Bronchial epithelial cell (primary cell): Measurements from ENCODE around the gene YARS1. TPM values are rescaled to one million over a fixed set of nuclear protein-coding genes. Genes with fewer than 3 reads are reported as not detected.

ENCODE experiments used
- DNase-seq: peaks from one replicate; pipeline ENCODE4 v3.0.0-alpha.2; 2010; ENCODE audit warnings: low read depth
- FAIRE-seq: peaks from 2 replicates; lab custom pipeline; 2011; peaks lifted over from hg19 to GRCh38; lab: Jason Lieb, UNC
- H3K27me3 ChIP-seq: 2 replicates; pipeline ENCODE4 v1.5.1; 2011; ENCODE audit warnings: low read length; ENCODE audit not compliant: control insufficient read depth, insufficient read depth
- H3K36me3 ChIP-seq: 2 replicates; pipeline ENCODE4 v1.5.1; 2011; ENCODE audit warnings: low read length; ENCODE audit not compliant: control insufficient read depth, insufficient read depth
- H3K4me3 ChIP-seq: 2 replicates; pipeline ENCODE4 v1.5.1; 2011; ENCODE audit warnings: mild to moderate bottlenecking, low read depth, low read length, control low read depth
- total RNA-seq: library from RNA; depleted of rRNA; stranded (reverse); fragments of >200 nt; gene quantifications from 2 replicates; pipeline ENCODE4 v1.2.1, GENCODE V29; 2014
- TF ChIP-seq, protein P1 (sequence below): IDR thresholded peaks from 2 replicates; pipeline ENCODE4 v1.5.1; 2011; ENCODE audit warnings: mild to moderate bottlenecking, moderate library complexity, low read length, control low read depth, inconsistent platforms; ENCODE audit not compliant: insufficient read depth, severe bottlenecking

Gene YARS1
- total RNA-seq, 1 donor from 2014 or later = 195 TPM

DNA sequence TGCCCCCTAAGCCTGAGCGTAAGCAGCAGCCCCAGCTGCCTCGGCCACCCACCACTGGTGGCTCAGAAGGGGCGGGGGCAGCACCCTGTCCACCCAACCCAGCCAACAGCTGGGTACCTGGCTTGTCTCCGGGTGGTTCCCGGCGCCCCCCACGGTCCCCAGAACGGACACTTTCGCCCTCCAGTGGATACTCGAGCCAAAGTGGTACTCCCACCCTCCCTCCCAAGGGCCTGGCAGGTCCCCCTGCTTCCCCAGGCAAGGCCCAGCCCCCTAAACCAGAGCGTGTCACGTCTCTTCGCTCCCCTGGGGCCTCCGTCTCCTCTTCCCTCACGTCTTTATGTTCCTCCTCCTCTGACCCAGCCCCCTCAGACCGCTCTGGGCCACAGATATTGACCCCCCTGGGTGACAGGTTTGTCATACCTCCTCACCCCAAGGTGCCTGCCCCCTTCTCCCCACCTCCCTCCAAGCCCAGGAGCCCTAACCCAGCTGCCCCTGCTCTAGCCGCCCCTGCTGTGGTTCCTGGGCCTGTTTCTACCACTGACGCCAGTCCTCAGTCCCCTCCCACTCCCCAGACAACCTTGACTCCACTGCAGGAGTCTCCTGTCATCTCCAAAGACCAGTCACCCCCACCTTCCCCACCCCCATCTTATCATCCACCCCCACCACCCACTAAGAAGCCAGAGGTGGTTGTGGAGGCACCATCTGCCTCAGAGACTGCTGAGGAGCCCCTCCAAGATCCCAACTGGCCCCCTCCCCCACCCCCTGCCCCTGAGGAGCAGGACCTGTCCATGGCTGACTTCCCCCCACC, 46.2 kb downstream of the YARS1 start:
- Histone ChIP-seq H3K27me3 (no peaks in the 10 kb centered on the region), H3K36me3 (peaks cover 38% of the 10 kb centered on the region), H3K4me3 (no peak overlapping the region)
- TF ChIP-seq, protein P1, sequence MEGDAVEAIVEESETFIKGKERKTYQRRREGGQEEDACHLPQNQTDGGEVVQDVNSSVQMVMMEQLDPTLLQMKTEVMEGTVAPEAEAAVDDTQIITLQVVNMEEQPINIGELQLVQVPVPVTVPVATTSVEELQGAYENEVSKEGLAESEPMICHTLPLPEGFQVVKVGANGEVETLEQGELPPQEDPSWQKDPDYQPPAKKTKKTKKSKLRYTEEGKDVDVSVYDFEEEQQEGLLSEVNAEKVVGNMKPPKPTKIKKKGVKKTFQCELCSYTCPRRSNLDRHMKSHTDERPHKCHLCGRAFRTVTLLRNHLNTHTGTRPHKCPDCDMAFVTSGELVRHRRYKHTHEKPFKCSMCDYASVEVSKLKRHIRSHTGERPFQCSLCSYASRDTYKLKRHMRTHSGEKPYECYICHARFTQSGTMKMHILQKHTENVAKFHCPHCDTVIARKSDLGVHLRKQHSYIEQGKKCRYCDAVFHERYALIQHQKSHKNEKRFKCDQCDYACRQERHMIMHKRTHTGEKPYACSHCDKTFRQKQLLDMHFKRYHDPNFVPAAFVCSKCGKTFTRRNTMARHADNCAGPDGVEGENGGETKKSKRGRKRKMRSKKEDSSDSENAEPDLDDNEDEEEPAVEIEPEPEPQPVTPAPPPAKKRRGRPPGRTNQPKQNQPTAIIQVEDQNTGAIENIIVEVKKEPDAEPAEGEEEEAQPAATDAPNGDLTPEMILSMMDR = no peak
- DNase-seq (no peak), FAIRE-seq (no peak)

- no peaks in the 10 kb centered on the region for H3K27me3 ChIP-seq
- TF ChIP-seq, protein P1 = no peak
- peaks cover 35% of the 10 kb centered on the region for H3K36me3 ChIP-seq
- no peak for DNase-seq
- FAIRE-seq = no peak
- H3K4me3 ChIP-seq = no peak overlapping the region
These were observed 46.9 kb downstream of the YARS1 start for GRCh38 chr1:32770221-32770731.

- TF ChIP-seq, protein P1 = no peak
- Histone ChIP-seq H3K27me3 (no peaks in the 10 kb centered on the region), H3K4me3 (no peak overlapping the region), H3K36me3 (peaks cover 40% of the 10 kb centered on the region)
- FAIRE-seq = no peak
- peak; percentile 64 for DNase-seq
These were observed 47.5 kb downstream of the YARS1 start for GRCh38 chr1:32769524-32770220.

DNA sequence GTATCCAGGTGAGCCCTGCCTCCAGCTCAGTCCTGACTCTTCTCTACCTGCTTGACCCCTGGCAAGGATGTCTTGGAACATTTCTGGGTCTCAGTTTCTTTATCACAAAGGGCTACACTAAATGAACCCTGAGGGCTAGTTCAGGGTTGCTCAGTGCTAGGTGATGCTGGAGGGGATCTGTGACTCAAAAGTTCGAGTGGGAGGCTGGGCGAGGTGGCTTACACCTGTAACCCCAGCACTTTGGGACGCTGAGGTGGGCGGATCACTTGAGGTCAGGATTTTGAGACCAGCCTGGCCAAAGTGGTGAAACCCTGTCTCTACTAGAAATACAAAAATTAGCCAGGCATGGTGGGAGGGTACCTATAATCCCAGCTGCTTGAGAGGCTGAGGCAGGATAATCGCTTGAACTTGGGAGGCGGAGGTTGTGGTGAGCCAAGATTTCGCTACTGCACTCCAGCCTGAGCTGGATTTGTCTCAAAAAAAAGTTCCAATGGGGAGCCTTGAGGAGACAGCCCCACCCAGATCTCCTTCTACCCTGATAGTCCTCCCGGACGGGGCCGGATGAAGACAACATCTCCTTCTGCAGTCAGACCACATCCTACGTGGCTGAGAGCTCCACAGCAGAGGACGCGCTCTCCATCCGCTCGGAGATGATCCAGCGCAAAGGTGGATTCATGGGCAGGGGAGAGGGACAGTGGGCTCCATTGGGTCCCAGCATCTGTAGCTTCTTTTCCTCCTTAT, 48.9 kb downstream of the YARS1 start:
- no peak for FAIRE-seq
- TF ChIP-seq, protein P1 = no peak

DNA sequence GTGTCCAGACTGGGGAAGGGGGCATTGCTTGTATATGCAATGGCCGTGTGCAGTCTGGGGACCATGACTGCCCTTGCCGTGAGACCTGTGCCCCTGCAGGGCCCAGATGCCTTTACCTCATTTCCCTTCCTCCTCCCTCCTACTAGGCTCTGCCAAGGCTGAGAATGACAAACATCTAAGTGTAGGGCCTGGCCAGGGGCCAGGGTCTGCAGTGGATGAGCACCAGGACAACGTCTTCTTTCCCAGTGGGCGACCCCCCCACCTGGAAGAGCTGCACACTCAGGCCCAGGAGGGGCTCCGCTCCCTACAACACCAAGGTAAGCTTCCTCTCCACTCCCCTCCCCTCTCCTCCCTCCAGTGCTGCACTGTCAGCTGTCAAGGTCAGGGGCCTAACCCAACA, 49.5 kb downstream of the YARS1 start:
- no peak for DNase-seq
- Histone ChIP-seq H3K27me3 (no peaks in the 10 kb centered on the region), H3K36me3 (peaks cover 37% of the 10 kb centered on the region), H3K4me3 (no peak overlapping the region)
- TF ChIP-seq, protein P1 = no peak
- no peak for FAIRE-seq

More for the DNA sequence above, 48.9 kb downstream of the YARS1 start:
- H3K27me3 ChIP-seq = no peaks in the 10 kb centered on the region
- no peak for DNase-seq
- no peak overlapping the region for H3K4me3 ChIP-seq
- peaks cover 39% of the 10 kb centered on the region for H3K36me3 ChIP-seq
